Measurements from ENCODE around the gene OR2J3. TPM values are rescaled to one million over a fixed set of nuclear protein-coding genes. Genes with fewer than 3 reads are reported as not detected.

The OR2J3 gene
- total RNA-seq, 1 donor from 2014 or later: not detected

DNA sequence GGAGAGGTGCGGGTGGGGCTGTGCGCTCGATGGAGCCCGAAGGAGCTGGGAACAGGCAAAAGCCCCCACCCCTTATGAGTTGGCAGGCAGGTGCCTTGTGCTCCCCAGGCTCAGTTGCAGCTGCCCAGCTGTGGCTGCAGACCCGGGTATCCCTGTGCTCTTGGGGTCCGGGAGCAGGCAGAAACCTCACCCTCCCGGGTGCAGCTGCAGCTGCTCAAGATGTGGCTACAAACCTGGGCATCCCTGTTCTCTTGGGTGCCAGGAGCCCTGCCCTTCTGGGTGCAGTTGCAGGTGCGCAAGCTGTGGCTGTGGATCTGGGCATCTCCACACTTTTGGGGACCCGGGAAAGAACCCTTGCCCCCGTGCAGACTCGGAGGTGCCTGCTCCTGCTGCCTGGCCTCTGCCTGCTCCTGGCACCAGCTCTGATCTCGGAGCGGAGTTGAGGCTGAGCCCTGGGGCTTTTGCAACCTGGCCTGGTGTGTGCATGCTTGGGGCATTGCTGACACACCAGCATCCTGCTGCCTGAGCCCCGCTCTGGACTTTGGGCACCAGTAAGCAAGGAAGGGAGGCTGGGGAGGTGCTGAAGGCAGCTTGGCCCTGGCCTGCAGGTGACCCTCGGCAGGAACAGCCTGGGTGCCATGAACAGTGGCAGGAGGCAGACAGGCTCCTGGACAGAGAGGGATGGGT is 21.6 kb downstream of the OR2J3 start:
- Histone ChIP-seq H3K36me3 (ENCODE audit: control insufficient read depth, insufficient read depth, low read length) (no peaks in the 10 kb centered on the region), H3K4me3 (ENCODE audit: low read depth, low read length) (no peak overlapping the region), H3K27me3 (ENCODE audit: control insufficient read depth, insufficient read depth, low read length) (no peaks in the 10 kb centered on the region)
- DNase-seq (ENCODE audit: low read depth): no peak
- TF ChIP-seq, protein P1, sequence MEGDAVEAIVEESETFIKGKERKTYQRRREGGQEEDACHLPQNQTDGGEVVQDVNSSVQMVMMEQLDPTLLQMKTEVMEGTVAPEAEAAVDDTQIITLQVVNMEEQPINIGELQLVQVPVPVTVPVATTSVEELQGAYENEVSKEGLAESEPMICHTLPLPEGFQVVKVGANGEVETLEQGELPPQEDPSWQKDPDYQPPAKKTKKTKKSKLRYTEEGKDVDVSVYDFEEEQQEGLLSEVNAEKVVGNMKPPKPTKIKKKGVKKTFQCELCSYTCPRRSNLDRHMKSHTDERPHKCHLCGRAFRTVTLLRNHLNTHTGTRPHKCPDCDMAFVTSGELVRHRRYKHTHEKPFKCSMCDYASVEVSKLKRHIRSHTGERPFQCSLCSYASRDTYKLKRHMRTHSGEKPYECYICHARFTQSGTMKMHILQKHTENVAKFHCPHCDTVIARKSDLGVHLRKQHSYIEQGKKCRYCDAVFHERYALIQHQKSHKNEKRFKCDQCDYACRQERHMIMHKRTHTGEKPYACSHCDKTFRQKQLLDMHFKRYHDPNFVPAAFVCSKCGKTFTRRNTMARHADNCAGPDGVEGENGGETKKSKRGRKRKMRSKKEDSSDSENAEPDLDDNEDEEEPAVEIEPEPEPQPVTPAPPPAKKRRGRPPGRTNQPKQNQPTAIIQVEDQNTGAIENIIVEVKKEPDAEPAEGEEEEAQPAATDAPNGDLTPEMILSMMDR (IDR thresholded peaks at IDR 0.05; ENCODE audit: insufficient read depth, low read length, poor library complexity, severe bottlenecking): no peak

DNA sequence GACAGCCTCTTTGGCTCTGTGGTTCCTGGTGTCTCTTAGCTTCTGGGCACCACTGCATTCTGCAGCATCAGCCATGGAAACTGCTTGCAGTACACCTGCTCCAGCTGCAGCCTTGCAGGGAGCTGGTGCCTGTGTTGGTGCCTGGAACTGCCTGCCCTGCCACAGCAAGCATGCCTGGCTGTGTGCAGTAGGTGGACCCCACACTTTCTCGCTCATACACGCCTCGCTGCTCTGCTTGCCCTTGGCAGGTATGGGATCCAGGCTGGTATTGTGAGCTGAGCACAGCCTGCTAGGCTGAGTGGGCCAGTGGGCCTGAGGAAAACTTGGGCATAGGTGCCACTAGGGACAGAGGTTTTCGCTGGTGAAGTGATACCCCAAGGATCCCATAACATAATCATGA is 22.8 kb downstream of the OR2J3 start:
- TF ChIP-seq, protein P1 (IDR thresholded peaks at IDR 0.05; ENCODE audit: insufficient read depth, low read length, poor library complexity, severe bottlenecking): no peak
- DNase-seq (ENCODE audit: low read depth): no peak
- Histone ChIP-seq H3K27me3 (ENCODE audit: control insufficient read depth, insufficient read depth, low read length) (no peaks in the 10 kb centered on the region), H3K4me3 (ENCODE audit: low read depth, low read length) (no peak overlapping the region), H3K36me3 (ENCODE audit: control insufficient read depth, insufficient read depth, low read length) (no peaks in the 10 kb centered on the region)

DNA sequence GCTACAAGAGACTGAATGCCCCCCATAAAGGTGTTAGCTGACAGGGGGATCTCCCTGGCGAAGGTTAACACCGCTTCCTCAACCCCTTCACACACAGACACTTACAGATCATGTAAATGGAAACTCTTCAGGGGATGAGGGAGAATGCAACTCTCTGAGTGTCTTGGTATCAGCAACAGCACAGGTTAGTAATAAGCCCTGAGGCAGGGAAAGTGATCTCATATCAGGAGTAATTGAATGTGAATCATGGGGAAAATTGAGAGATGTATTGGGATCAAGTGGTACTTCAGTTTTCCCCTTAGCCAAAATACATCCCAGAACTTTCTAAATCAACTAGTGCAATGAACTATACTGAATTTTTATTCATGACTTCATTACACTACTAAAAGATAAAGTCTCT is 23.8 kb downstream of the OR2J3 start:
- Histone ChIP-seq H3K36me3 (ENCODE audit: control insufficient read depth, insufficient read depth, low read length) (no peaks in the 10 kb centered on the region), H3K4me3 (ENCODE audit: low read depth, low read length) (no peak overlapping the region), H3K27me3 (ENCODE audit: control insufficient read depth, insufficient read depth, low read length) (no peaks in the 10 kb centered on the region)
- TF ChIP-seq, protein P1 (IDR thresholded peaks at IDR 0.05; ENCODE audit: insufficient read depth, low read length, poor library complexity, severe bottlenecking): no peak
- DNase-seq (ENCODE audit: low read depth): no peak

DNA sequence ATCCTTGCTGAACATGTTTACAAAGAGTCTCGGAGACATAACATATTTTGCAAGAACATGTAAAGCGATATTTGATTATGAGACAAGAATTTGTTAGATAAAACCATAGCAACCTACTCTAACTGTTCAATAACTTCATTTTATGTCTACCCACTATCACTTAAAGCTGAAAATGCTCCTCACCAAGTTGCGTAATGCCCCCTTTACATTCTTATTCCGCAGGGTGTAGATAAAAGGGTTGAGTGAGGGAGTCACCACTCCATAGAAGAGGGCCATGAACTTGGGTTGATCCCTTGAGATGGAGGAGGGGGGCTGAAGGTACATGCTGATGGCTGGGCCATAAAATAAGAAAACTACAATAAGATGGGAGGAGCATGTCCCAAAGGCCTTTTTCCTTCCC is 29.9 kb downstream of the OR2J3 start:
- TF ChIP-seq, protein P1 (IDR thresholded peaks at IDR 0.05; ENCODE audit: insufficient read depth, low read length, poor library complexity, severe bottlenecking): no peak
- no peak overlapping the region for H3K4me3 ChIP-seq (ENCODE audit: low read depth, low read length)
- H3K27me3 ChIP-seq (ENCODE audit: control insufficient read depth, insufficient read depth, low read length): peaks cover 3% of the 10 kb centered on the region
- DNase-seq (ENCODE audit: low read depth): no peak
- H3K36me3 ChIP-seq (ENCODE audit: control insufficient read depth, insufficient read depth, low read length): no peaks in the 10 kb centered on the region

DNA sequence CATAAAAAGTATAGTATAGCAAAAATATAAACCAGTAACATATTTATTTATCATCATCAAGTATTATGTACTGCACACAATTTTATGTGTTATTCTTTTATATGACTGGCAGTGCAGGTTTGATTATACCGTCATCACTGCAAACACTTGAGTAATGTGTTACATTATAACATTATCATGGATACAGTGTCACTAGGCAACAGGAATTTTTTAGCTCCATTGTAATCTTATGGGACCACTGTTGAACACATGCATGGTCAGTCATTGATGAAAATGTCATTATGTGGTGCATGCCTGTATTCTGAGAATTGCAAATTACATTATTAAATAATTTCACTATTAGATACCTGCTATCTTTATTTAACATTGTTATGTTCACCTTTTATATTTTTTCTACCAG is 33.7 kb downstream of the OR2J3 start:
- H3K27me3 ChIP-seq (ENCODE audit: control insufficient read depth, insufficient read depth, low read length): peaks cover 3% of the 10 kb centered on the region
- TF ChIP-seq, protein P1 (IDR thresholded peaks at IDR 0.05; ENCODE audit: insufficient read depth, low read length, poor library complexity, severe bottlenecking): no peak
- no peak overlapping the region for H3K4me3 ChIP-seq (ENCODE audit: low read depth, low read length)
- no peaks in the 10 kb centered on the region for H3K36me3 ChIP-seq (ENCODE audit: control insufficient read depth, insufficient read depth, low read length)
- DNase-seq (ENCODE audit: low read depth): no peak

DNA sequence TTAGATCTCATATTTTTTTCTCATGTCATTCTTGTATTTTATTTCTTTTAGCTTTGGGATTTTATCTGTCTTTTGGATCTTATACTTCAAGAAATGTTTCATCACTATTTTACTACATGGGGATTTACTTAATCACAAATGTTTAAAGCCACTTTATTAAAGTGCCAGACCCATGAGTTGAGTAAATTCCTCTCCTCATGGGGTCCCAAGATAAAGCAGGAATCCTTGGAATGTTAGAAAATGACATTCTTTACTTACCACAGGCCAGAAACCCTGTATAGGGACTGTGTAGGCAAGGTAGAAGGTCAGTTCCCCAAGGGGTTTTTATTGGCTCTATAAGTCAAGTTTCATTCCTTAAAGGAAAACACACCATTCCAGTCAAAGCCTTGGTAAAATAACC is 34.5 kb downstream of the OR2J3 start:
- Histone ChIP-seq H3K4me3 (ENCODE audit: low read depth, low read length) (no peak overlapping the region), H3K27me3 (ENCODE audit: control insufficient read depth, insufficient read depth, low read length) (peaks cover 3% of the 10 kb centered on the region), H3K36me3 (ENCODE audit: control insufficient read depth, insufficient read depth, low read length) (no peaks in the 10 kb centered on the region)
- TF ChIP-seq, protein P1 (IDR thresholded peaks at IDR 0.05; ENCODE audit: insufficient read depth, low read length, poor library complexity, severe bottlenecking): no peak
- no peak for DNase-seq (ENCODE audit: low read depth)

Measured in kidney epithelial cell (primary cell).